22Rv1 (cell line): ENCODE data around the gene MRGPRX3.
"Not testable (repeated sequence)": the region's sequence is repeated elsewhere in the genome, so short reads cannot be mapped to it uniquely, and the experiment has no call there.

Experiments
- CTCF ChIP-seq: fragments of 450-650 bp; IDR thresholded peaks from 2 replicates; pipeline ENCODE4 v1.5.1; 2017; ENCODE audit warnings: mild to moderate bottlenecking
- ZFX ChIP-seq: fragments of 450-650 bp; IDR thresholded peaks from 2 replicates; pipeline ENCODE4 v1.6.1; 2017; ENCODE audit warnings: antibody characterized with exemption, borderline replicate concordance

DNA sequence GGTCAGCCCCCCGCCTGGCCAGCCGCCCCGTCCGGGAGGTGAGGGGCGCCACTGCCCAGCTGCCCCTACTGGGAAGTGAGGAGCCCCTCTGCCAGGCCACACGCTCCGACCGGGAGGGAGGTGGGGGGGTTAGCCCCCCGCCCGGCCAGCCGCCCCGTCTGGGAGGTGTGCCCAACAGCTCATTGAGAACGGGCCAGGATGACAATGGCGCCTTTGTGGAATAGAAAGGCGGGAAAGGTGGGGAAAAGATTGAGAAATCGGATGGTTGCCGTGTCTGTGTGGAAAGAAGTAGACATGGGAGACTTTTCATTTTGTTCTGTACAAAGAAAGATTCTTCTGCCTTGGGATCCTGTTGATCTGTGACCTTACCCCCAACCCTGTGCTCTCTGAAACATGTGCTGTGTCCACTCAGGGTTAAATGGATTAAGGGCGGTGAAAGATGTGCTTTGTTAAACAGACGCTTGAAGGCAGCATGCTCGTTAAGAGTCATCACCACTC lies 11.0 kb upstream of the MRGPRX3 start:
- not testable (repeated sequence) for TF ChIP-seq CTCF, ZFX
